Measurements from ENCODE around the gene PNPLA7. TPM values are rescaled to one million over a fixed set of nuclear protein-coding genes. Genes with fewer than 3 reads are reported as not detected.
"Not testable (repeated sequence)": the region's sequence is repeated elsewhere in the genome, so short reads cannot be mapped to it uniquely, and the experiment has no call there.

PNPLA7 gene
- total RNA-seq (10 to 100 TPM in 1 of 4 donors, 1 to 10 TPM in 3; 7.4 to 13.0 (median 7.6) TPM), polyA plus RNA-seq (5.5 TPM)
- long read RNA-seq, donor 1, full-length matches to known transcripts: 2 of 24 reads
- long read RNA-seq, donor 1, partial matches to known transcripts: 12 of 24 reads
- long read RNA-seq, donor 1, other reads (novel, unspliced or antisense): 10 of 24 reads
- long read RNA-seq, donor 2, full-length matches to known transcripts: 3 of 12 reads
- long read RNA-seq, donor 2, partial matches to known transcripts: 6 of 12 reads
- long read RNA-seq, donor 2, other reads (novel, unspliced or antisense): 3 of 12 reads
- long read RNA-seq, donor 3, full-length matches to known transcripts: 4 of 40 reads
- long read RNA-seq, donor 3, partial matches to known transcripts: 23 of 40 reads
- long read RNA-seq, donor 3, other reads (novel, unspliced or antisense): 13 of 40 reads
- long read RNA-seq, donor 4, full-length matches to known transcripts: 3 of 15 reads
- long read RNA-seq, donor 4, partial matches to known transcripts: 7 of 15 reads
- long read RNA-seq, donor 4, other reads (novel, unspliced or antisense): 5 of 15 reads

- H3K4me3 ChIP-seq (ENCODE audit: low read length): peak within 1 kb of the TSS; percentile 58
- no peaks in the 10 kb centered on the region for H3K27me3 ChIP-seq (ENCODE audit: control insufficient read depth, insufficient read depth)
- no peaks in the 10 kb centered on the region for H3K4me1 ChIP-seq (ENCODE audit: control insufficient read depth, insufficient read depth, low read length)
- H3K9me3 ChIP-seq (ENCODE audit: control insufficient read depth, low read length): no peaks in the 10 kb centered on the region
- DNase-seq (peak; percentile 89 to 96 (median 96)), ATAC-seq (peak; percentile 85 to 87)
- peak within 1 kb of the TSS; percentile 84 for H3K27ac ChIP-seq (ENCODE audit: low read length)
- intact Hi-C loops (cut with DNase I): no loop called here
- WGBS: 2% methylated on average over 13 of the region's 13 CpGs
Observed at GRCh38 chr9:137550231-137550621, at the start of gene PNPLA7. TSS of gene PNPLA7 (minus strand) at chr9:137550402. CDS start at chr9:137550197, 205 bp downstream.

- H3K27ac ChIP-seq (ENCODE audit: low read length): no peak overlapping the region
- no peak for DNase-seq
- no peaks in the 10 kb centered on the region for H3K27me3 ChIP-seq (ENCODE audit: control insufficient read depth, insufficient read depth)
- no peaks in the 10 kb centered on the region for H3K9me3 ChIP-seq (ENCODE audit: control insufficient read depth, low read length)
- no peaks in the 10 kb centered on the region for H3K4me1 ChIP-seq (ENCODE audit: control insufficient read depth, insufficient read depth, low read length)
- 80% methylated on average over 8 of the region's 8 CpGs for WGBS
- ATAC-seq: no peak
- intact Hi-C loops (cut with DNase I): no loop called here
- H3K4me3 ChIP-seq (ENCODE audit: low read length): no peak overlapping the region
Observed at GRCh38 chr9:137598943-137599342, 48.7 kb upstream of the PNPLA7 start.

GRCh38 chr9:137596577-137596976 lies 46.4 kb upstream of the PNPLA7 start:
- ATAC-seq; H3K4me1 ChIP-seq (ENCODE audit: control insufficient read depth, insufficient read depth, low read length); H3K27ac ChIP-seq (ENCODE audit: low read length); H3K4me3 ChIP-seq (ENCODE audit: low read length); intact Hi-C loops (cut with DNase I); H3K9me3 ChIP-seq (ENCODE audit: control insufficient read depth, low read length); DNase-seq; H3K27me3 ChIP-seq (ENCODE audit: control insufficient read depth, insufficient read depth): not testable (repeated sequence)
- WGBS: 94% methylated on average over 7 of the region's 7 CpGs

DNA sequence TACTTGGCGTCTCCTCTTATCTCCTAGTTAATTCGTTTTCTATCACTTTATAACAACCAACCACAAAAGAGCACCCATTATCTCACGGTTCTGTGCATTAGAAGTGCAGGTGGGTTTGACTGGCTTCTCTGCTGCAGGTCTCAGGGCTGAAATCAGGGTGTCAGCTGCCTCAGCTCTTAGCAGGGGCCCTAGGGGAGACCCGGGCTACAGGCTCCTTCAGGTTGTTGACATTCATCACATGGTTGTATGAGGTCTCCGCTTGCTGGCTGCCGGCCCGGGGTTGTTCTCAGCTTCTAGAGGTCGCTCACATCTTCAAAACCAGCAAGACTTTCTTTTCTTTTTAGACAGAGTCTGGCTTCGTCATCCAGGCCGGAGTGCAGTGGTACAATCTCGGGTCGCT lies 43.0 kb upstream of the PNPLA7 start:
- DNase-seq: no peak
- no peak for ATAC-seq
- intact Hi-C loops (cut with DNase I): no loop called here
- H3K4me1 ChIP-seq (ENCODE audit: control insufficient read depth, insufficient read depth, low read length): peaks cover 4% of the 10 kb centered on the region
- H3K27ac ChIP-seq (ENCODE audit: low read length): no peak overlapping the region
- 78% methylated on average over 12 of the region's 12 CpGs for WGBS
- no peaks in the 10 kb centered on the region for H3K27me3 ChIP-seq (ENCODE audit: control insufficient read depth, insufficient read depth)
- no peaks in the 10 kb centered on the region for H3K9me3 ChIP-seq (ENCODE audit: control insufficient read depth, low read length)
- H3K4me3 ChIP-seq (ENCODE audit: low read length): no peak overlapping the region

DNA sequence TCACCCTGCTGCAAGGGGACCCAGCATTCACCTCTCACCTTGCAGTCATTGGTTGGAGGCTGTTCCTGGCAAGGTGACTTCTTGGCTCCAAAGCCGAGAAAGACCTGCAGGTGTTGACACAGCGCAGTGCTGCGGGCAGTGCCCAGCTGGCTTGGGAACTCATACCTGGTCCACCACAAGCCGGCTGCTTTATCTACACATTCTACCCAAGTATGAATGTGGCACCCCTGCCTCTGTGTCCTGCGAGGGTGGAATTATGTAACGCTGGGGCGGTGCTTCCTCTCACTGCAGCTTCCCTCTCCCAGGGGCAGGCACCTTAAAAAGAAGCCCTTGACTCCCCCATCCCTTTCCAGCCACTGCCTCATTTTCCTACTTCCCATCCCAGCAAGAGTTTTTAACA lies 42.6 kb upstream of the PNPLA7 start:
- 75% methylated on average over 7 of the region's 7 CpGs for WGBS
- intact Hi-C loops (cut with DNase I): no loop called here
- H3K4me1 ChIP-seq (ENCODE audit: control insufficient read depth, insufficient read depth, low read length): peaks cover 4% of the 10 kb centered on the region

GRCh38 chr9:137590469-137591383 lies 40.5 kb upstream of the PNPLA7 start, which contains the start of gene ZMYND19:
TSS of gene ZMYND19 (minus strand) at chr9:137590512. CDS start at chr9:137590263, 249 bp downstream.
- peak; percentile 99 for ATAC-seq
- H3K27ac ChIP-seq (ENCODE audit: low read length): no peak within 1 kb of the TSS
- intact Hi-C loops (cut with DNase I): no loop called here

More for the DNA sequence above, 42.6 kb upstream of the PNPLA7 start:
- H3K27ac ChIP-seq (ENCODE audit: low read length): no peak overlapping the region
- DNase-seq (peak in 1 of 3 donors; percentile 34), ATAC-seq (no peak)
- H3K27me3 ChIP-seq (ENCODE audit: control insufficient read depth, insufficient read depth): no peaks in the 10 kb centered on the region
- H3K4me3 ChIP-seq (ENCODE audit: low read length): no peak overlapping the region
- H3K9me3 ChIP-seq (ENCODE audit: control insufficient read depth, low read length): no peaks in the 10 kb centered on the region

DNA sequence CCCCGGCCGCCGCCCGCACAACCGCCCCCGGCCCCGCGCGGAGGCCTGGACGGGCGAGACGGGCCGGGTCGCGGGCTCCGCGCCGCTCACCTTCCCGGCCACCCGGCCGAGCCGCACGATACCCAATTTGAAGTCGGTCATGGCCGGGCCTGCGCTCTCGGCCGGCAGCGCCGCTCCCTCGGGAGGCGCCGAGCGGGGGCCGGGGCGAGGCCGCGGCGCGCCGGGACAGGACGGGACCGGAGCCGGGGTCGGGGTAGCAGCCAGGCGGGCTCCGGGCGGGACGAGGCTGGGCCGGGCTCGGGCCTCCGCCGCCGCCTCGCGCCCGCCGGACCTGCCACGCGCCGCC lies 39.9 kb upstream of the PNPLA7 start:
- H3K27ac ChIP-seq (ENCODE audit: low read length): no peak overlapping the region
- no peaks in the 10 kb centered on the region for H3K9me3 ChIP-seq (ENCODE audit: control insufficient read depth, low read length)
- intact Hi-C loops (cut with DNase I): no loop called here
- peak overlapping the region; percentile 92 for H3K4me3 ChIP-seq (ENCODE audit: low read length)
- H3K27me3 ChIP-seq (ENCODE audit: control insufficient read depth, insufficient read depth): no peaks in the 10 kb centered on the region
- DNase-seq (no peak), ATAC-seq (no peak)
- under 1% methylated on average over 61 of the region's 61 CpGs for WGBS
- peaks cover 4% of the 10 kb centered on the region for H3K4me1 ChIP-seq (ENCODE audit: control insufficient read depth, insufficient read depth, low read length)

More at GRCh38 chr9:137590469-137591383, 40.5 kb upstream of the PNPLA7 start, which contains the start of gene ZMYND19:
- DNase-seq: peak; percentile 90 to 97 (median 96)
- WGBS: under 1% methylated on average over 113 of the region's 113 CpGs
- H3K9me3 ChIP-seq (ENCODE audit: control insufficient read depth, low read length): no peaks in the 10 kb centered on the region
- H3K4me3 ChIP-seq (ENCODE audit: low read length): peak within 1 kb of the TSS; percentile 92
- peaks cover 4% of the 10 kb centered on the region for H3K4me1 ChIP-seq (ENCODE audit: control insufficient read depth, insufficient read depth, low read length)
- no peaks in the 10 kb centered on the region for H3K27me3 ChIP-seq (ENCODE audit: control insufficient read depth, insufficient read depth)

GRCh38 chr9:137589441-137590122 lies 39.4 kb upstream of the PNPLA7 start:
- no peaks in the 10 kb centered on the region for H3K9me3 ChIP-seq (ENCODE audit: control insufficient read depth, low read length)
- peak in 1 of 3 donors; percentile 60 for DNase-seq
- 9% methylated on average over 58 of the region's 58 CpGs for WGBS
- no peak overlapping the region for H3K27ac ChIP-seq (ENCODE audit: low read length)
- H3K4me1 ChIP-seq (ENCODE audit: control insufficient read depth, insufficient read depth, low read length): peaks cover 4% of the 10 kb centered on the region
- H3K4me3 ChIP-seq (ENCODE audit: low read length): peak overlapping the region; percentile 92
- ATAC-seq: no peak
- H3K27me3 ChIP-seq (ENCODE audit: control insufficient read depth, insufficient read depth): no peaks in the 10 kb centered on the region
- intact Hi-C loops (cut with DNase I): no loop called here

- Histone ChIP-seq H3K27ac (ENCODE audit: low read length) (no peak overlapping the region), H3K9me3 (ENCODE audit: control insufficient read depth, low read length) (no peaks in the 10 kb centered on the region), H3K4me3 (ENCODE audit: low read length) (no peak overlapping the region), H3K4me1 (ENCODE audit: control insufficient read depth, insufficient read depth, low read length) (peaks cover 4% of the 10 kb centered on the region), H3K27me3 (ENCODE audit: control insufficient read depth, insufficient read depth) (no peaks in the 10 kb centered on the region)
- DNase-seq: no peak
- WGBS: 91% methylated on average over 6 of the region's 6 CpGs
- intact Hi-C loops (cut with DNase I): no loop called here
- ATAC-seq: no peak
Observed at GRCh38 chr9:137588891-137589290, 38.7 kb upstream of the PNPLA7 start.

GRCh38 chr9:137588311-137588710 lies 38.1 kb upstream of the PNPLA7 start:
- ATAC-seq (no peak), DNase-seq (peak in 1 of 3 donors; percentile 57)
- 90% methylated on average over 13 of the region's 13 CpGs for WGBS
- Histone ChIP-seq H3K4me1 (ENCODE audit: control insufficient read depth, insufficient read depth, low read length) (peaks cover 4% of the 10 kb centered on the region), H3K4me3 (ENCODE audit: low read length) (no peak overlapping the region), H3K27me3 (ENCODE audit: control insufficient read depth, insufficient read depth) (no peaks in the 10 kb centered on the region), H3K9me3 (ENCODE audit: control insufficient read depth, low read length) (no peaks in the 10 kb centered on the region), H3K27ac (ENCODE audit: low read length) (no peak overlapping the region)
- intact Hi-C loops (cut with DNase I): no loop called here
